ENCODE measurements around the gene SPRY1. TPM values are rescaled to one million over a fixed set of nuclear protein-coding genes. Genes with fewer than 3 reads are reported as not detected.

Gene SPRY1
- total RNA-seq, 1 donor from 2014 or later, result 4.8 TPM

- no peaks in the 10 kb centered on the region for H3K36me3 ChIP-seq (ENCODE audit: control insufficient read depth, insufficient read depth, low read length)
- DNase-seq (ENCODE audit: low read depth), result no peak
- H3K4me3 ChIP-seq (ENCODE audit: low read depth, low read length), result no peak overlapping the region
- TF ChIP-seq CTCF (IDR thresholded peaks at IDR 0.05; ENCODE audit: insufficient read depth, low read length, poor library complexity, severe bottlenecking), result no peak
- H3K27me3 ChIP-seq (ENCODE audit: control insufficient read depth, insufficient read depth, low read length), result no peaks in the 10 kb centered on the region
These were observed 33.4 kb downstream of the SPRY1 start for GRCh38 chr4:123430031-123430430.

GRCh38 chr4:123430501-123430900, 33.9 kb downstream of the SPRY1 start:
- Histone ChIP-seq H3K36me3 (ENCODE audit: control insufficient read depth, insufficient read depth, low read length) (no peaks in the 10 kb centered on the region), H3K27me3 (ENCODE audit: control insufficient read depth, insufficient read depth, low read length) (no peaks in the 10 kb centered on the region), H3K4me3 (ENCODE audit: low read depth, low read length) (no peak overlapping the region)
- no peak for TF ChIP-seq CTCF (IDR thresholded peaks at IDR 0.05; ENCODE audit: insufficient read depth, low read length, poor library complexity, severe bottlenecking)
- DNase-seq (ENCODE audit: low read depth), result no peak

DNA sequence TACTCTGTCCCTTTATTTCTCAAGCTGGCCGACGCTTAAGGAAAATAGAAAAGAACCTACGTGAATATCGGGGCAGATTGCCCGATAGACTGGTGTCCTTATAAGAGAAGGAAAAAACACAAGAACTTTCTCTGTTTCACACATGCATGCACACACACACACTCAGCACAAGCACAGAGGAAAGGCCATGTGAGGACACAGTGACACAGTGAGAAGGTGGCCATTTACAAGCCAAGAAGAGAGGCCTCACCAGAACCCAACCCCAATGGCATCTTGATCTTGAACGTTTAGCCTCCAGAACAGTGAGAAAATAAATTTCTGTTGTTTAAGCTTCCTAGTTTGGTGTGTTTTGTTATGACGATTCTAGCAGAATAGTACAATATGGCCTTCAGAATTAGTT, 37.0 kb downstream of the SPRY1 start:
- Histone ChIP-seq H3K4me3 (ENCODE audit: low read depth, low read length) (no peak overlapping the region), H3K27me3 (ENCODE audit: control insufficient read depth, insufficient read depth, low read length) (no peaks in the 10 kb centered on the region), H3K36me3 (ENCODE audit: control insufficient read depth, insufficient read depth, low read length) (no peaks in the 10 kb centered on the region)
- no peak for DNase-seq (ENCODE audit: low read depth)
- TF ChIP-seq CTCF (IDR thresholded peaks at IDR 0.05; ENCODE audit: insufficient read depth, low read length, poor library complexity, severe bottlenecking), result no peak

DNA sequence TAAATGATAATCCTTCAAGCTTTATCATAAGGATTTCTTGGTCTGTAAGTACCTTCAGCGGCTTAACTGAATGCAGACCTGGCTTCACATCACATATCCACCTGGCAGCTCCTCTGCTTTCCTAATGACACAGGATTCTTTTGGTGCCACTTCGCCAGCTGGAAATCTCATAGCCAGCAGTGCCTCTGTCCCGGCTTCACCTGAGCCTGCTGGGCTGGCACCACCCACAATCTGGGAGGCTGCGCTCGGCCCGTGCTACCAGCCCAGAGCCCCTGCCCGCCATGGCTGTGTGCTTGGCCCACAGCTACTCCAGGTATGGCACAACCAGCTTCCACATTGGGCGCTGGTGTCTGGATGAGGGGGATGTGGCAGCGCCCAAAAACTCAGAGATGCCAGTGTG, 37.4 kb downstream of the SPRY1 start:
- no peak overlapping the region for H3K4me3 ChIP-seq (ENCODE audit: low read depth, low read length)
- H3K27me3 ChIP-seq (ENCODE audit: control insufficient read depth, insufficient read depth, low read length), result no peaks in the 10 kb centered on the region
- H3K36me3 ChIP-seq (ENCODE audit: control insufficient read depth, insufficient read depth, low read length), result no peaks in the 10 kb centered on the region
- TF ChIP-seq CTCF (IDR thresholded peaks at IDR 0.05; ENCODE audit: insufficient read depth, low read length, poor library complexity, severe bottlenecking), result no peak
- DNase-seq (ENCODE audit: low read depth), result no peak

GRCh38 chr4:123435246-123436113, 38.9 kb downstream of the SPRY1 start:
- Histone ChIP-seq H3K36me3 (ENCODE audit: control insufficient read depth, insufficient read depth, low read length) (no peaks in the 10 kb centered on the region), H3K27me3 (ENCODE audit: control insufficient read depth, insufficient read depth, low read length) (no peaks in the 10 kb centered on the region), H3K4me3 (ENCODE audit: low read depth, low read length) (no peak overlapping the region)
- DNase-seq (ENCODE audit: low read depth), result no peak
- TF ChIP-seq CTCF (IDR thresholded peaks at IDR 0.05; ENCODE audit: insufficient read depth, low read length, poor library complexity, severe bottlenecking), result no peak

- Histone ChIP-seq H3K4me3 (ENCODE audit: low read depth, low read length) (no peak overlapping the region), H3K27me3 (ENCODE audit: control insufficient read depth, insufficient read depth, low read length) (no peaks in the 10 kb centered on the region), H3K36me3 (ENCODE audit: control insufficient read depth, insufficient read depth, low read length) (no peaks in the 10 kb centered on the region)
- DNase-seq (ENCODE audit: low read depth), result no peak
- TF ChIP-seq CTCF (IDR thresholded peaks at IDR 0.05; ENCODE audit: insufficient read depth, low read length, poor library complexity, severe bottlenecking), result no peak
These were observed 41.4 kb downstream of the SPRY1 start for GRCh38 chr4:123438031-123438430.

Measured in kidney epithelial cell (primary cell).